PC-3 (cell line): Measurements from ENCODE around the gene CNNM3. TPM values are rescaled to one million over a fixed set of nuclear protein-coding genes. Genes with fewer than 3 reads are reported as not detected.

Experiments
- ATAC-seq: fragments of 200-7000 bp; cut with Tn5 transposase; 2 replicates; pipeline ENCODE4 v1.9.1; 2020; ENCODE audit warnings: mild to moderate bottlenecking, moderate library complexity
- BruUV-seq: library from RNA; stranded (reverse); fragments of 400-500 nt; replicated peaks from 2 replicates; lab custom pipeline; 2021; lab: Mats Ljungman, UMichigan
- CTCF ChIA-PET: fragments of 300-600 bp; sonication (Branson Sonifier 250); formaldehyde crosslinking; loops from one replicate; lab custom pipeline; 2022; ENCODE audit warnings: antibody characterized with exemption; lab: Charles Lee
- POLR2A ChIA-PET: fragments of 300-600 bp; sonication (Branson Sonifier 250); formaldehyde crosslinking; loops from one replicate; lab custom pipeline; 2022; ENCODE audit warnings: antibody characterized with exemption; ENCODE audit not compliant: unreplicated experiment; lab: Charles Lee
- DNase-seq: peaks from one replicate; pipeline ENCODE4 v3.0.0-alpha.2; 2015
- H2AFZ ChIP-seq: fragments of 300-600 bp; sonication (generic); 2 replicates; pipeline ENCODE4 v1.6.0; 2016; ENCODE audit warnings: antibody characterized with exemption, low read length
- H3F3A ChIP-seq: fragments of 300-600 bp; sonication (generic); one replicate; pipeline ENCODE4 v1.6.0; 2017; ENCODE audit warnings: antibody characterized with exemption, low read length, control low read depth, mild to moderate bottlenecking; ENCODE audit not compliant: unreplicated experiment
- H3K27ac ChIP-seq: fragments of 300-600 bp; sonication (generic); 2 replicates; pipeline ENCODE4 v1.5.1; 2016; ENCODE audit warnings: mild to moderate bottlenecking, low read length
- H3K27me3 ChIP-seq: fragments of 300-600 bp; sonication (generic); 2 replicates; pipeline ENCODE4 v1.6.1; 2016; ENCODE audit warnings: low read length, mixed read lengths
- H3K36me3 ChIP-seq: fragments of 300-600 bp; sonication (generic); 2 replicates; pipeline ENCODE4 v1.6.1; 2016; ENCODE audit warnings: low read depth, mixed run types, low read length, mixed read lengths
- H3K4me1 ChIP-seq: fragments of 300-600 bp; sonication (generic); 2 replicates; pipeline ENCODE4 v1.5.1; 2016; ENCODE audit warnings: low read length; ENCODE audit not compliant: insufficient read depth
- H3K4me2 ChIP-seq: fragments of 300-600 bp; sonication (generic); 2 replicates; pipeline ENCODE4 v1.6.0; 2016; ENCODE audit warnings: low read length
- H3K4me3 ChIP-seq: fragments of 300-600 bp; sonication (generic); 2 replicates; pipeline ENCODE4 v1.5.1; 2016; ENCODE audit warnings: mild to moderate bottlenecking, low read length, mixed read lengths
- H3K79me2 ChIP-seq: fragments of 300-600 bp; sonication (generic); 2 replicates; pipeline ENCODE4 v1.6.1; 2017; ENCODE audit warnings: low read length, mixed read lengths
- H3K9ac ChIP-seq: fragments of 300-600 bp; sonication (generic); 2 replicates; pipeline ENCODE4 v1.6.0; 2016; ENCODE audit warnings: mild to moderate bottlenecking, low read length
- H3K9me2 ChIP-seq: fragments of 300-600 bp; sonication (generic); replicated peaks from 2 replicates; pipeline ENCODE4 v1.6.1; 2016; ENCODE audit warnings: mixed run types, low read length, mixed read lengths
- H3K9me3 ChIP-seq: fragments of 300-600 bp; sonication (generic); 2 replicates; pipeline ENCODE4 v1.6.1; 2016; ENCODE audit warnings: low read length, mixed read lengths
- H4K20me1 ChIP-seq: fragments of 300-600 bp; sonication (generic); 2 replicates; pipeline ENCODE4 v1.6.1; 2016; ENCODE audit warnings: low read length, mixed read lengths
- CTCF ChIP-seq: fragments of 300-600 bp; sonication (generic); conservative IDR thresholded peaks from 2 replicates; pipeline ENCODE4 v1.5.1; 2017; ENCODE audit warnings: antibody characterized with exemption, low read depth, mild to moderate bottlenecking, low read length
- EZH2 ChIP-seq: fragments of 300-600 bp; sonication (generic); IDR thresholded peaks from one replicate; pipeline ENCODE4 v1.6.1; 2017; ENCODE audit warnings: antibody characterized with exemption, mild to moderate bottlenecking, low read length; ENCODE audit not compliant: unreplicated experiment
- EZH2phosphoT487 ChIP-seq: fragments of 300-600 bp; sonication (generic); IDR thresholded peaks from 2 replicates; pipeline ENCODE4 v1.6.1; 2018; ENCODE audit warnings: mild to moderate bottlenecking, antibody characterized with exemption, low read length, borderline replicate concordance
- intact Hi-C: fragments of 100-400 bp; cut with micrococcal nuclease; formaldehyde crosslinking; loops from 2 replicates; pipeline ENCODE4 v1.9.0; 2023
- total RNA-seq: library from RNA; depleted of rRNA; stranded (reverse); fragments of >200 nt; gene quantifications from 2 replicates; pipeline ENCODE4 v1.2.3, GENCODE V29; 2014

CNNM3 gene
- total RNA-seq, 1 experiment from 2014 or later, result 9.0 TPM

- no peak overlapping the region for H3K27ac ChIP-seq
- CTCF ChIA-PET, result no interaction called here
These were observed 51.1 kb downstream of the CNNM3 start for GRCh38 chr2:96866986-96867755.

GRCh38 chr2:96867756-96868554, 51.9 kb downstream of the CNNM3 start:
- Histone ChIP-seq H2AFZ (peak overlapping the region; percentile 98), H3K9me2 (no peaks in the 10 kb centered on the region), H3K27ac (peak overlapping the region; percentile 38; the same call in 1 of the 2 replicates), H4K20me1 (no peaks in the 10 kb centered on the region), H3K4me2 (peak overlapping the region; percentile 98), H3K79me2 (peaks cover 35% of the 10 kb centered on the region), H3K4me3 (peak overlapping the region; percentile 97), H3K9ac (peak overlapping the region; percentile 91), H3K9me3 (no peaks in the 10 kb centered on the region), H3K36me3 (peaks cover 25% of the 10 kb centered on the region; the same call in 1 of the 2 replicates), H3K4me1 (peaks cover 23% of the 10 kb centered on the region), H3K27me3 (no peaks in the 10 kb centered on the region), H3F3A (no peaks in the 10 kb centered on the region)
- ChIA-PET CTCF (interaction anchor here (0.6 to 1.7 kb wide), 6 partner anchors 10 to 1523 kb away, joined by 3 to 18 read pairs (median 4); partner anchors contain the start of gene ANKRD39), POLR2A (no interaction called here)
- TF ChIP-seq EZH2phosphoT487 (no peak), EZH2 (no peak), CTCF (no peak)
- DNase-seq (no peak), ATAC-seq (no peak)
- intact Hi-C loops, result loop anchor here (5.0 kb wide), 1 partner anchor 244 kb away; the partner anchor contains the start of gene ANKRD36
- BruUV-seq, result TSS peak; percentile 52

More at GRCh38 chr2:96866986-96867755, 51.1 kb downstream of the CNNM3 start:
- H3K4me2 ChIP-seq, result peak overlapping the region; percentile 98
- no peaks in the 10 kb centered on the region for H3K9me2 ChIP-seq
- DNase-seq (no peak), ATAC-seq (no peak)
- peak overlapping the region; percentile 91 for H3K9ac ChIP-seq
- H3K27me3 ChIP-seq, result no peaks in the 10 kb centered on the region
- no peaks in the 10 kb centered on the region for H3K9me3 ChIP-seq
- peaks cover 35% of the 10 kb centered on the region for H3K79me2 ChIP-seq
- POLR2A ChIA-PET, result no interaction called here
- TF ChIP-seq EZH2, result no peak
- no peak for TF ChIP-seq CTCF
- no peak for TF ChIP-seq EZH2phosphoT487
- intact Hi-C loops, result loop anchor here (5.0 kb wide), 1 partner anchor 245 kb away; the partner anchor contains the start of gene ANKRD36
- H4K20me1 ChIP-seq, result no peaks in the 10 kb centered on the region
- no TSS peak for BruUV-seq
- H3K4me3 ChIP-seq, result peak overlapping the region; percentile 97
- H2AFZ ChIP-seq, result no peak overlapping the region
- no peaks in the 10 kb centered on the region for H3F3A ChIP-seq
- peaks cover 18% of the 10 kb centered on the region for H3K4me1 ChIP-seq
- peaks cover 25% of the 10 kb centered on the region; the same call in 1 of the 2 replicates for H3K36me3 ChIP-seq
